HUDEP-2 (cell line): ENCODE data around the gene C1QL2.

Experiments used
- DNase-seq, 76 experiments: peaks; one replicate each; lab custom pipeline; 2025; ENCODE audit not compliant: unreplicated experiment in 76 of 76; lab: John Stamatoyannopoulos, UW

C1QL2 gene

DNA sequence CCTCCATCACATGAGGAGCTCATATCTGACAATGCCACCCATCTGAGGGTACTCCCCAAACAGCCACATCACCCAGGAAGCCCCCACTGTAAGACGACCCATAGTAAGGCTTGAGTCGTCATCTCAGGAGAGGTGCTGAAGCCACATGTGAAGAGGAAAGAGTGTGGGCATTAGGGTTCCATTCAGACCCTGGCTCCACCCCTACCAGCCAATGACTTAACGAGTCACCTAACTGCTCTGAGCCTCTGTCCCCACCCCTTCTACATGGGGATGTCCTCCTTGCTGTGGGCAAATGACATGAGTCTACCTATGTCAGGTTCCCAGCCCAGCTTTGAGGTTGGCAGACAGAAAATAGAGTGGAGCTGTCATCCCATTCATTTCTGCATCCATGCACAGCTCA lies 46.3 kb downstream of the C1QL2 start:
- DNase-seq, result no peak

- DNase-seq, result no peak
Measured at GRCh38 chr2:119111115-119111975, 47.2 kb downstream of the C1QL2 start.

GRCh38 chr2:119109866-119110265 lies 48.7 kb downstream of the C1QL2 start:
- DNase-seq, result no peak

DNA sequence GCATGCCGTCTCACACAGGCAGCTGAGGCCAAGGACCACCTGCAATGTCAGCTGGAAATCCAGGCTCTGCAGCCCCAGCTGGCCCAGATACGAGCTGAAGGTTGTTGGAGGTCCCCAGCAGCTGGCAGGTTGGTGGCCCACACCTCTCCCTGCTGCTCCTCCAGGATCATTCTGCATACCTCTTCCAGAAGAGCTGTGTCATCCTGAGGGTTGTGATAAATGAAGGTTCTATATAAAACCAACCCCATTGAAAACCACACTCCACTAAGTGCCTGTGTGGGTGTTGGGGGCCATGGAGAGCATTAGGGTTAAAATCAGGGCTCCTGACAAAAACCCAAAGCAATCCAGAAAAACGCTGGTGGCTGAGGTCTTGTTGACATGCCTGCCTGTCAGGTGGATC lies 50.4 kb downstream of the C1QL2 start:
- DNase-seq, result no peak

GRCh38 chr2:119106301-119106897 lies 52.2 kb downstream of the C1QL2 start:
- DNase-seq, result peak in 48 of 76 experiments; percentile 1 to 65 (median 30)
